G401.6 (cell line): ENCODE results near the gene DDX18.

ENCODE experiments used
- FAIRE-seq: peaks from 2 replicates; lab custom pipeline; 2012; peaks lifted over from hg19 to GRCh38; lab: Jason Lieb, UNC

DDX18 gene

DNA sequence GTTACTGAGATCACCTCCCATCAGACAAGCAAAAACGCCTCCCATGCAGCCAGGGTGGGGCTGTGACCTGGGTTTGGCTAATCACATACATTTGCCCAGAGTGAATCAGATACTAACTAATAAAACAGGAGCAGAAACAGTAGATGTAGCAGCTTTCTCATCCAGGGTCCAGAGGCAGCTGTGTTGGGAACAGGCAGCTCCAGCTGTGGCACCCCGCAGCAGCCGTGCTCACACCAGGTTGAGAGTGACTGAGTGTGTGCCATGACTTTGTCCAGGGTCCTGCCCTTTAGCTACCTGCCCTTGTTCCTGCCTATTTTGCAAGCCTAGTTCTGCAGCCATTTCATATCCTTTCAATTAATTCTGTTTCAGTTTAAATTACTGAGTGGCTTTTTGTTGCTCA lies 20.5 kb downstream of the DDX18 start:
- FAIRE-seq = no peak

DNA sequence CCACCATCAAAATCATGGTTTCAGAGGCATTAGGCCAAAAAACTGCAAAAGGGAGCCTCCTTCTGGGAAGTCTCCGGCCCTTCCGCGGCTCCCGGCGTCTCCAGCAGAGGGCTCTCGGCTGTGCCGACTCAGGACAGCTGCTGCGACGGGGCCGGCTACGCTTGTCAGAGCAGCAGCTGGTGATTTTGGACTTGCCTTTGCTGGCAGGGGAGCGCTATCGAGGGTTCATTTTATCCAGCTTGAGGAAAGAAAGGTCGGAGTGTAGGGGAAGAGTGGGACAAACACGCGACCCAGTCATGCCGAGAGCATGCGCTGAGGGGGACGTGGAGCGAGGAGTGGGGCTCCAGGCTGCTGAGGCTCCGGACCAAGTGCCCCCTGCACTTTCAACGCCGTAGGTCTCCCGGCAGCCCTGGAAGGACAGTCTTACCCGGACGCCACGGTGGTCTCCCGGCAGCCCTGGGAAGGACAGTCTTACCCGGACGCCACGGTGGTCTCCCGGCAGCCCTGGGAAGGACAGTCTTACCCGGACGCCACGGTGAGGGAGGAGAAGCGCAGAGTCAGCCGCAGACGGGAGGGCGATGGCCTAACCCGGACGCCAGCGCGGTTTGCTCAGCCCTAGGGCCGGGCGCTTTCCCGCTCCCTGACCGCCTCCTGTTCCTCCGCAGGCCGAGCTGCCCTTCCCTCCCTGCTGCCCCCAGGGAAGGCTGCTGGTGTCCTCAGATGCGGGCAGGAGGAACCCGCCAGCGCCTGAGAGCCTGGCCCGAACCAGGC lies 21.7 kb downstream of the DDX18 start:
- FAIRE-seq = no peak

DNA sequence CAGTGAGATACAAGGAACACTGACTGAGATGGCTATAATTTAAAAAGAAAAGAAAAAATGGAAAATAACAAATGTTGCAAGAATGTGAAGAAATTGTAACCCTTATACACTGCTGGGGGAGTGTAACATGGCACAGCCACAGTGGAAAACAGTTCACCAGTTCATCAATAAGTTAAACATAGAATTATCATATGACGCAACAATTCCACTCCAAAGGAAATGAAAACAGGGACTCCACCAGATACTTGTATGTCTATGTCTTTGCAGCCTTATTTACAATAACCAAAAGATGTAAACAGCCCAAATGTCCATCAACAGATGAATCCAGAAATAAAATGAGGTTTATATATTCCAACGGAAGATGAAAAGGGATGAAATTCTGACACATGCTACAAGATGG lies 30.8 kb downstream of the DDX18 start:
- FAIRE-seq = no peak

DNA sequence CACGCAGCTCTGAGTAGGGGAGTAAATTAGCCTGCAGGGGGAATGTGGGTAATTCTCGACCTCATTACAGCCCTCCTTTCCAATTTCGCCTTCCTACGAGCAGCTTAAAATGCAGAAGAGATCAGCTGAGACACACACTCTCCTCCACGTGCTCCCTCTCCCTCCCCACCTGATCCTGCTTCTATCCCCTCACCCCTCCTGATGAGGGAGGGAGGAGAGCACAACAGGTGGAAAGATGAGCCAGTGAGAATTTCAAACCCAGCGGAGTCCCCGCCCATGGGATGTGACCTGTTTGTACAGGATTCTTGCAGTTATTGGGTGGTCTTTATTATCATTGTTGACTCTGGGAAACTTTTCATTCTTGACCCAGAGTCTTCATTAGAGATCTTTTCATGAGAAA lies 35.5 kb downstream of the DDX18 start:
- no peak for FAIRE-seq

DNA sequence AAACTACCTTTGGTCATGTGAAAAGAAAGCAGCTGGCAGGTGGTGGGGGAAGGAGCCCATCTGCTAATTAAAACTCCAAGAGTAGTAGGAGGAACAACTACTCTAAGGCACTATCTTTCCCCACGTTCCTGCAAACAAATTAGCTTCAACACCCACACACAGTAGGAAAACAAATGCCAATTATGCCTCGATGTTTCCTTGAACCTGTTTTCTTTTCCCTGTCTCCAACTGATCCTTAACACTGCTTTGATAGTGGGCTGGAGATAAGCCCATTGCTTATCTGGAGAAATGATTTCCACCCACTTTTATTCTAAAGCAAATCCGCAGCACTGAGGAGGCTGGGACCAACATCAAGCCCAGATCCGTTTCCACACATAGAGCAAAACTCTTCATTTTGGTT lies 36.0 kb downstream of the DDX18 start:
- FAIRE-seq = no peak

DNA sequence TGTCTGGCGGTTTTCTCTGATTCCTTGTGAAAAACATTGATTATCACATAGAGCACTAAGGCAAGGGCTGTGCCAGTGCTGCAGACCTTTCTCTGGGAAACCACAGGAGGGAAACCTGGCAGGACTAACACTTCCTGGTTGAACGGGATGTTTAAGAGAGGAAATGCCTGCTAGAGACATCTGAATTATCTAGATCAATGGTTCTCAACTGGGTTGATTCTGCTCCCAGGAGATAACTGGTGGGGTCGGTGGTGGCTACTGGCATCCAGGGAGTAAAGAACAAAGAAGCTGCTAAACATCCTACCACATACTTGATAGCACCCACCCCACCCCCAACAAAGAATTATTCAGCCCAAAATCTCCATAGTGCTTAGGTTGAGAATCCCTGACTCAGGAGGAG lies 37.5 kb downstream of the DDX18 start:
- FAIRE-seq = no peak

DNA sequence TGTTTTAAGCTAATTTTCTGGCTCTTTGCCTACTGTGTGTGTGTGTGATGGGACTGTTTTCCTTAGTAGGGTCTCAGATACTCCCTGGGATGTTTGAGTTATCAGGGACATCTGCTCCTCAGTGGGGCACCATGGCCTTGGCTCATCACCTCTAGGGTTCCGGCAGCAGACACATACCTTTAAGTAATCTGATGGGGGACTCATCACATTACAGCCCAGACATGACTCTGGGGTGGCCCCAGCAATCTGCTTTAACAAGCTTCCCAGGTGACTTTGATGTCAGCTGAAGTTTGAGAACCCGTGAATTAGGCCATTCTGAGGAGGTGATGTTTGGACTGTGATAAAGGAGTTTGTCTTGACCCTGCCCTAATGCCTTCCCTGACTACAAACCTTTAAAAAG lies 38.8 kb downstream of the DDX18 start:
- no peak for FAIRE-seq

DNA sequence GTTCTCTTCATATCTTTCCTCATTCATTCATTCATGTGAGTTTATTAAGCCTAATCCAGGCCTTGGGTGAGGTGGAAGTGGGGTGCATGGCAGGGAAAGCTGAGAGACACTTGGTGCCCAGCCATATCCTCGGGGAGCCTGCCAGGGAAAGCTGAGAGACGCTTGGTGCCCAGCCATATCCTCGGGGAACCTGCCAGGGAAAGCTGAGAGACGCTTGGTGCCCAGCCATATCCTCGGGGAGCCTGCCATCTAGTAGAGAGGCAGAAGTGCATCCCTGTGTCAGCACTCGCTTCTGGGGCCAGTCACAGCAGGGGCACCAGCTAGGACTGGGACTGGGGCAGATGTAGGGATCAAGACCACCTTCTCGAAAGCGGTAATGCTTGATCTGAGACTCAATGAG lies 39.4 kb downstream of the DDX18 start:
- FAIRE-seq = no peak

DNA sequence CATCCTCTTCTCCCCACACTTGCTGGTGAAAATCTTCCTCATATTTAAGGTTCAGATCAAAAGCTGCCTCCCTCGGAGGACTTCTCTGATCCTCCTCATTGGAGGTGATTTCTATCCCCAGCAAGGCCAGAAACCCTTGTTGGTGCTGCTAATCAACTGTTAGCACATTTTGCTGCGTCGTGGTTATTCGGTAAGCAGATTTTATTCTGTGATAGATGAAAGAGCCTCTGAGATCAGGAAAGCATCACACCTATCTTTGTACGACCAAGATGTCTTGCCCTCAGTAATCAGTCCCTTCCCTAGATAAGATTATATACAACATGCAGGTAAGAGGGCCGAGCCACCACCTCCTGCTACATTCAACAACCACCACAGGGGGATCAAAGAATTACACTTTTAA lies 40.1 kb downstream of the DDX18 start:
- FAIRE-seq = no peak

DNA sequence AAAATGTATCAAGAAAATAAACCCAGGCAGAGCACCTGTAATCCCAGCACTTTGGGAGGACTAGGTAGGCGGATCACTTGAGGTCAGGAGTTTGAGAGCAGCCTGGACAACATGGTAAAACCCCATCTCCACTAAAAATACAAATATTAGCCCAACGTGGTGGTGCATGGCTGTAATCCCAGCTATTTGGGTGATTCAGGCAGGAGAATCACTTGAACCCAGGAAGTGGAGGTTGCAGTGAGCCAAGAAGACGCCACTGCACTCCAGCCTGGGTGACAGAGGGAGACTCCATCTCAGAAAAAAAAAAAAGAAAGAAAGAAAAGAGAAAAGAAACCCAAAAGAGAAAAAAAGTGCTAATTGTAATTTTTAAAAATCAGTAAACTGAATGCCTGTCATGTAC lies 41.4 kb downstream of the DDX18 start:
- FAIRE-seq = no peak

DNA sequence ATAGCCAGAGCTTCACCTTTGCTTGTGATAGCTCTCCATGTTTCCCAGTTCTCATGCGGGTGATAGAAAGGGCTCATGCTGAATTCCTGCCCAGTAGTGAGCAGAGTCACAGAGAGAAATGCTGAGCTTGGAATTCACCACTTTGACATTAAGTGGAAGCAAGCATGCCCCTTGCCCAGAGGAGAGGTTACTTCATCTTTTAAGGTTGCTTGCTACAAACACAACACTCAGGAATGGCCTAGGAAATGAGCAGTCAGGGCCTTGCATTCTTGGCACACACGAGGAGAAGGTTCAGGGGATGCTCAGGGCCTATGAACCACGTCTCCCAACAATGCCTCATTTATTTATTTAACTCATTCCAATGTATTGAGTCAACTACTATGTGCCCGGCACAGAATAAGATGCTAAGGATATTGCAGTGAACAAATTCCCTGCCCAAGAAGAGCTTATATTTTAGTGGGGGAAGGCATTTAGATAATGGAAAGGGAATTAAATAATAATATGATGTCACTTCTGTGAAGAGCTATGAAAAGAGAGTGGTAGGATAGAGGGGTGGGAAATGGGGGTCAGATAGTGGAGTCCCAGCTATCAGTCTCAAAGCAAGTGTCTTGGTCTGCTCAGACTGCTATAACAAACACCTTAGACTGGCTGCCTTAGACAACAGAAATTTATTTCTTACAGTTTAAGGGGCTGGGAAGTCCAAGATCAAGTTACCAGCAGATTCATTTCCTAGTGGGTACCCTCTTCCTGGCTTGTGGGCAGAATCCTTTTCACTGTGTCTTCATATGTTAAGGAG lies 42.1 kb downstream of the DDX18 start:
- no peak for FAIRE-seq

DNA sequence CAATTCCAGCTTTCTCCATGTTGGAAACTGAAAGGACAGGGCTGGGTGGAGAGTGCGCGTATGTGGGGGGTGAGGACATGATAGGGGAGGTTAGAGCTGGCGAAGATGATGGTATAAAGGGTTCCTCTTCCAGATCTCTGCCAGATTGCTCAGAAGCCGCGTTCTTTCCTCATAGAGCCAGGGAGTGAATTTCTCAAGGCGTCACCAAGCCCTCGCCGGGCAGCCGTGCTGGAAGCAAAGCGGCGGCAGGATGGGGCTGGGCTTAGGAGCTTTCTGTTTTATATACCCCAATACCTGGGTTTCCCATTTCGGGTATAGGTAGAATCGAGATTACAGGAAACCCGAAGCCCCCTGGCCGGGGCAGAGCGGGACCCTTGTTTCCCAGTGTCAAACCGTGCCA lies 43.8 kb downstream of the DDX18 start:
- FAIRE-seq = no peak

DNA sequence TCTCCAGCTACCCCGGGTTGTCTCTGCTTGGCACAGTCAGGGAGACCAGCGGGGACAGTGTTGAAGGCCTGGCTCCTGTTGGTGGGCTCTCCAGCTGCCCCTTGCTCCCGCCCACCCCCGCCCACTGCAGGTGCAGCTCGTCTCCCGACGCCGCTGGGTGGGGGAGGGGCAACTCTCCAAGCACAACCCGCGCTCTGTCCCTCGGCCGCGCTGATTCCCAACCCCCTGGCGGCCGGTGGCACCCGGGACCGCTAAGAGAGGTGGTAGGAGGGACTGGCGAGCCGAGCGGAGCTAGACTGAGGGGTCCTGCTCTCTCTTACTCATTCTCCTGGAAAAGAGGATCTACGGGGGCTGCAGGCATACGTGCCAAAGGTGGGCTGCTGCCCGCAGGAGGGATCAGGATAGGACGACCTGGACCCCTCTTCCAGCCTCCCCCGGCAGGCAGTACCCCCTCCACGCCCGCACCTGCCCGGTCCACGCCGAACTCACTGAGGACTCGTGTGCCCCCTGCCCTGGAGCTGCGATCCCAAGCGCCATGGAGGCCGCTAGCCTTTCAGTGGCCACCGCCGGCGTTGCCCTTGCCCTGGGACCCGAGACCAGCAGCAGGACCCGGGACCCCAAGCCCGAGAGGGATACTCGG lies 44.5 kb downstream of the DDX18 start:
- no peak for FAIRE-seq

DNA sequence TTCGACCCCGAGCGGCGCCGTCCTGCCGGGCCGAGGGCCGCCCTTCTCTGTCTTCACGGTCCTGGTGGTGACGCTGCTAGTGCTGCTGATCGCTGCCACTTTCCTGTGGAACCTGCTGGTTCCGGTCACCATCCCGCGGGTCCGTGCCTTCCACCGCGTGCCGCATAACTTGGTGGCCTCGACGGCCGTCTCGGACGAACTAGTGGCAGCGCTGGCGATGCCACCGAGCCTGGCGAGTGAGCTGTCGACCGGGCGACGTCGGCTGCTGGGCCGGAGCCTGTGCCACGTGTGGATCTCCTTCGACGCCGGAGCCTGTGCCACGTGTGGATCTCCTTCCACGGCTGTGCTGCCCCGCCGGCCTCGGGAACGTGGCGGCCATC lies 45.0 kb downstream of the DDX18 start:
- FAIRE-seq = no peak

DNA sequence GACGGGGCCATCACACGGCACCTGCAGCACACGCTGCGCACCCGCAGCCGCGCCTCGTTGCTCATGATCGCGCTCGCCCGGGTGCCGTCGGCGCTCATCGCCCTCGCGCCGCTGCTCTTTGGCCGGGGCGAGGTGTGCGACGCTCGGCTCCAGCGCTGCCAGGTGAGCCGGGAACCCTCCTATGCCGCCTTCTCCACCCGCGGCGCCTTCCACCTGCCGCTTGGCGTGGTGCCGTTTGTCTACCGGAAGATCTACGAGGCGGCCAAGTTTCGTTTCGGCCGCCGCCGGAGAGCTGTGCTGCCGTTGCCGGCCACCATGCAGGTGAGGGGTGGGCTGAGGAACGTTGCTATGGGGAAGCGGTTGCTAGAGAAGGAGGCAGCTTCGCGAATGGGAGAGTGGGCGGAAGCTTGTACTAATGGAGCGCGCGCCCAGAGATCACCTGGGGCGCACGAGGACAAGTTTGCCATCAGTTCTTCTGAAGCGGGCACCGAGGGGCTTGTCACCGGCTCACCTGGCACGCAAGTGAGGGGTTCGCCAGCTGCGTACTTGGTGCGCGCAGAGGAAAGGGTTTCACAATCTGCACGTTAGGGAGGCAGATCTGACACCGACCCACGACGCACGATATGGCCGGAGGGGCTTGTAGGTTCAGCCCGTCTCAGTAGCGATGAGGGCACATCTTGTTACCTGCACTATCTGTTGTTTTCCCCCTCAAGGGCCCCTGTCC lies 45.6 kb downstream of the DDX18 start:
- no peak for FAIRE-seq

DNA sequence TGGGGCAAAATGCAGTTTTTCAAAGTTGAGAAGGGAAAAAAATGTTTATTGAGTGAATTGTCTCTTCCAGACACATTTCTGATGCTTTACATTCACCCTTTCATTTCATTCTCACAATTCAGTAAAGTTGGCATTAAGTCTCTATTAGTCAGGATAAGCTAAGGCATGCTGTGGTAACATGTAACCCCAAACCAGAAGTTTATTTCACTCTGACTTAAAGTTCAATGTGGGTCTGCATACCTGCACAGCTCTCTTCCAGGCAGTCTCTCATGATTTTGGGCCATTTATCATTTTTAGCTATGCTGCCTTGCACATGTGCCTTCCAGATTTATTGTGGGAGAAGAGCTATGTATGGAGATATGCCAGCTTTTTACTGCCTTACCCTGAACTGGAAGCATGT lies 48.0 kb downstream of the DDX18 start:
- no peak for FAIRE-seq

DNA sequence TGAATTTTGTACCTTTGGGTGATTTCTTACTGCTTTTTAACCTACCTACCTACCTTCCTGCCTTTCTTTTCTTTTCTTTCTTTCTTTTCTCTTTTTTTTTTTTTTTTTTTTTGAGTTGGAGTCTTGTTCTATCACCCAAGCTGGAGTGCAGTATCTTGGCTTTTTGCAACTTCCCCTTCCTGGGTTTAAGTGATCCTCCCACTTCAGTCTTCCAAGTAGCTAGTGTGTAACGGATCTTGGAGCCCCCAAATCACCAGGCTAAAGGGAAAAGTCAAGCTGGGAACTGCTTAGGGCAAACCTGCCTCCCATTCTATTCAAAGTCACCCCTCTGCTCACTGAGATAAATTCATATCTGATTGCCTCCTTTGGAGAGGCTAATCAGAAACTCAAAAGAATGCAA lies 61.3 kb downstream of the DDX18 start:
- no peak for FAIRE-seq

DNA sequence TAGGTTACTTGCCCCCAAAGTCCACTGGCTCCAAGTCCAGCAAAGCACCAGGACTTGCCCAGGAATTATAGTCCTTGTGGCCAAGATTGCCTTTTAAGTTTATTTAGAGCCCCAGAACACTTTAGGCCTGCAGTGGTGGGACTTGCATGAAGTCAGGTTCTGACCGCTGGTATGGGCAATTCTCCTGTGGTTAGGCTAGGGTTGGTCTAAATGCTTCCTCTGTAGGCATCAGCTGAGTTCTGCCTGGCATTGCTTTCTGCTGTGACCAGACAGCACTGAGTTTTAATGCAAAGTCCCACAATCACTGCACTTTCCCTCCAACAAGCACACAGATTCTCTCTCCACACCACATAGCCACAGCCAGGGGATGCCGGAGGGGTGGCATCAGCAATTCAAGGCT lies 64.5 kb downstream of the DDX18 start:
- FAIRE-seq = no peak
